CD14-positive monocyte (primary cell): Measurements from ENCODE around the gene TMEM200B. TPM values are rescaled to one million over a fixed set of nuclear protein-coding genes. Genes with fewer than 3 reads are reported as not detected.

Source experiments
- DNase-seq, 3 donors: peaks; one replicate each; pipeline ENCODE4 v3.0.0-alpha.2; 2011 to 2022
- H2AFZ ChIP-seq: 2 replicates; pipeline ENCODE4 v1.6.0; 2012; ENCODE audit warnings: mild to moderate bottlenecking, low read depth, low read length, inconsistent platforms; ENCODE audit not compliant: insufficient read depth, poor library complexity, severe bottlenecking
- H3K27ac ChIP-seq, 2 donors: 1 replicate in 1 of 2; 2 replicates in 1 of 2; pipeline ENCODE4 v1.5.1; 2012 to 2013; ENCODE audit warnings: low read length in 2 of 2, control low read depth in 1 of 2, inconsistent platforms in 1 of 2, low read depth in 1 of 2, mild to moderate bottlenecking in 1 of 2
- H3K27me3 ChIP-seq, 2 donors: one replicate each; pipeline versions ENCODE4 v1.6.0 to v1.6.1; 2011 to 2013; ENCODE audit warnings: low read length in 2 of 2; ENCODE audit not compliant: control insufficient read depth in 2 of 2, insufficient read depth in 2 of 2
- H3K36me3 ChIP-seq, 2 donors: replicated peaks in 1 of 2; 1 replicate in 1 of 2; 2 replicates in 1 of 2; pipeline versions ENCODE4 v1.5.1 to v1.6.1; 2012 to 2013; ENCODE audit warnings: low read length in 2 of 2, control low read depth in 1 of 2, inconsistent platforms in 1 of 2, mild to moderate bottlenecking in 1 of 2; ENCODE audit not compliant: insufficient read depth in 2 of 2, control insufficient read depth in 1 of 2
- H3K4me1 ChIP-seq, 2 donors: 1 replicate in 1 of 2; 2 replicates in 1 of 2; pipeline versions ENCODE4 v1.5.1 to v1.6.1; 2012 to 2013; ENCODE audit warnings: low read length in 2 of 2, control low read depth in 1 of 2, inconsistent platforms in 1 of 2, mild to moderate bottlenecking in 1 of 2, moderate library complexity in 1 of 2; ENCODE audit not compliant: insufficient read depth in 2 of 2, control insufficient read depth in 1 of 2
- H3K4me2 ChIP-seq: replicated peaks from 2 replicates; pipeline ENCODE3; 2012; ENCODE audit warnings: low read length, moderate library complexity, mild to moderate bottlenecking; ENCODE audit not compliant: poor library complexity, severe bottlenecking; ENCODE audit errors: extremely low read depth
- H3K4me3 ChIP-seq, 3 experiments: fragments of 200-600 bp in 1 of 3; sonication (generic) in 1 of 3; replicated peaks in 1 of 3; 1 replicate in 2 of 3; 2 replicates in 1 of 3; pipeline ENCODE4 v1.5.1; 2011 to 2013; ENCODE audit warnings: low read length in 3 of 3, mild to moderate bottlenecking in 3 of 3, control low read depth in 2 of 3, low read depth in 2 of 3, inconsistent platforms in 1 of 3, moderate library complexity in 1 of 3
- H3K79me2 ChIP-seq: 2 replicates; pipeline ENCODE4 v1.6.0; 2012; ENCODE audit warnings: mild to moderate bottlenecking, control low read depth, inconsistent platforms, low read length, moderate library complexity; ENCODE audit not compliant: insufficient read depth
- H3K9ac ChIP-seq: 2 replicates; pipeline ENCODE4 v1.6.0; 2017; ENCODE audit warnings: low read length, mild to moderate bottlenecking; ENCODE audit not compliant: insufficient read depth, poor library complexity, severe bottlenecking
- H3K9me3 ChIP-seq, 2 donors: replicated peaks in 1 of 2; 1 replicate in 1 of 2; 2 replicates in 1 of 2; pipeline versions ENCODE4 v1.5.1 to v1.6.1; 2012 to 2013; ENCODE audit warnings: low read length in 2 of 2, control low read depth in 1 of 2; ENCODE audit not compliant: control insufficient read depth in 1 of 2, insufficient read depth in 1 of 2
- H4K20me1 ChIP-seq: 2 replicates; pipeline ENCODE4 v1.6.0; 2012; ENCODE audit warnings: mild to moderate bottlenecking, low read length, control low read depth, moderate library complexity; ENCODE audit not compliant: insufficient read depth
- H3K27ac Mint-ChIP-seq, 7 donors: one replicate each; pipeline ENCODE4 v1.8.0; 2020; ENCODE audit warnings: mild to moderate bottlenecking in 7 of 7, mixed read lengths in 7 of 7, moderate library complexity in 6 of 7, inconsistent platforms in 2 of 7
- H3K27me3 Mint-ChIP-seq, 3 donors: one replicate each; pipeline ENCODE4 v1.8.0; 2021 to 2022; ENCODE audit warnings: low read depth in 3 of 3, mild to moderate bottlenecking in 3 of 3, mixed read lengths in 3 of 3, moderate library complexity in 3 of 3, inconsistent platforms in 1 of 3
- H3K36me3 Mint-ChIP-seq, 2 donors: one replicate each; pipeline ENCODE4 v1.8.0; 2020; ENCODE audit warnings: mixed read lengths in 2 of 2, inconsistent platforms in 1 of 2, mild to moderate bottlenecking in 1 of 2
- H3K4me1 Mint-ChIP-seq: one replicate; pipeline ENCODE4 v1.8.0; 2020; ENCODE audit warnings: mild to moderate bottlenecking, mixed read lengths
- H3K4me3 Mint-ChIP-seq, 2 donors: one replicate each; pipeline ENCODE4 v1.8.0; 2020; ENCODE audit warnings: mild to moderate bottlenecking in 2 of 2, mixed read lengths in 2 of 2, moderate library complexity in 1 of 2
- H3K9me3 Mint-ChIP-seq, 7 donors: one replicate each; pipeline ENCODE4 v1.8.0; 2020 to 2022; ENCODE audit warnings: mixed read lengths in 7 of 7, mild to moderate bottlenecking in 6 of 7, moderate library complexity in 6 of 7, inconsistent platforms in 2 of 7
- CTCF ChIP-seq: fragments of 200-600 bp; IDR thresholded peaks from one replicate; pipeline ENCODE4 v1.8.0; 2022; ENCODE audit warnings: antibody characterized with exemption, mild to moderate bottlenecking
- WGBS: methylation state at CpG from one replicate; pipeline ENCODE4 v1.1.5; 2013; ENCODE audit warnings: missing lambda C conversion rate; ENCODE audit not compliant: insufficient coverage; 5-methylcytosine and 5-hydroxymethylcytosine counted together
- intact Hi-C, 2 donors: fragments of 100-400 bp; cut with micrococcal nuclease; formaldehyde crosslinking; loops; one replicate each; pipeline versions ENCODE4 v1.15.0 to v1.15.1; 2023
- polyA plus RNA-seq, 3 donors: library from polyadenylated mRNA; depleted of rRNA in 1 of 3; unstranded in 2 of 3; stranded (reverse) in 1 of 3; fragments of 300-500 nt in 2 of 3; fragments of >200 nt in 1 of 3; fragmentation: Illumina TruSeq in 2 of 3; gene quantifications; 1 replicate in 2 of 3; 2 replicates in 1 of 3; pipeline ENCODE4 v1.2.3, GENCODE V29; 2012 to 2021

TMEM200B gene
- polyA plus RNA-seq, 3 donors, result not detected

GRCh38 chr1:29148656-29149491 is 25.2 kb upstream of the TMEM200B start:
- H3K4me3 Mint-ChIP-seq, result no peak overlapping the region
- peak overlapping the region in 3 of 7 donors; percentile 25 to 67 (median 63) for H3K27ac Mint-ChIP-seq
- H3K27me3 Mint-ChIP-seq, result peaks cover 0 to 1% (median 1%) of the 10 kb centered on the region in 3 donors
- Histone ChIP-seq H3K4me1 (no peaks in the 10 kb centered on the region), H3K4me3 (no peak overlapping the region), H4K20me1 (peaks cover 54% of the 10 kb centered on the region), H3K27me3 (no peaks in the 10 kb centered on the region), H2AFZ (no peak overlapping the region), H3K27ac (no peak overlapping the region), H3K9me3 (no peaks in the 10 kb centered on the region), H3K36me3 (peaks cover 76 to 90% of the 10 kb centered on the region in 2 donors), H3K9ac (no peak overlapping the region), H3K4me2 (no peak overlapping the region), H3K79me2 (peaks cover 3% of the 10 kb centered on the region)
- H3K9me3 Mint-ChIP-seq, result peaks cover 0 to 2% (median 0%) of the 10 kb centered on the region in 7 donors
- H3K36me3 Mint-ChIP-seq, result peaks cover 82 to 89% of the 10 kb centered on the region in 2 donors
- 98% methylated on average over 29 of the region's 35 CpGs for WGBS
- no peaks in the 10 kb centered on the region for H3K4me1 Mint-ChIP-seq
- intact Hi-C loops, result no loop called here
- DNase-seq, result no peak
- TF ChIP-seq CTCF, result no peak

- Histone ChIP-seq H3K4me3 (no peak overlapping the region), H3K4me2 (no peak overlapping the region), H3K36me3 (peaks cover 47 to 61% of the 10 kb centered on the region in 2 donors), H3K9me3 (no peaks in the 10 kb centered on the region), H3K9ac (no peak overlapping the region), H2AFZ (no peak overlapping the region), H3K79me2 (no peaks in the 10 kb centered on the region), H3K4me1 (no peaks in the 10 kb centered on the region), H3K27me3 (no peaks in the 10 kb centered on the region), H3K27ac (no peak overlapping the region), H4K20me1 (peaks cover 27% of the 10 kb centered on the region)
- Mint-ChIP-seq H3K27ac (peak overlapping the region in 1 of 7 donors; percentile 33), H3K27me3 (peaks cover 0 to 3% (median 1%) of the 10 kb centered on the region in 3 donors), H3K4me3 (no peak overlapping the region), H3K4me1 (no peaks in the 10 kb centered on the region), H3K9me3 (peaks cover 0 to 5% (median 0%) of the 10 kb centered on the region in 7 donors), H3K36me3 (peaks cover 54 to 63% of the 10 kb centered on the region in 2 donors)
- intact Hi-C loops, result no loop called here
- TF ChIP-seq CTCF, result no peak
- DNase-seq, result no peak
- whole genome bisulfite sequencing, result 83% methylated on average over 7 of the region's 8 CpGs
Measured at GRCh38 chr1:29145739-29146437, 22.2 kb upstream of the TMEM200B start.
